ENCODE measurements around the gene SLX9.

- TF ChIP-seq POLR2A (IDR thresholded peaks at IDR 0.05; ENCODE audit: low read length) (no peak), GATA1 (IDR thresholded peaks at IDR 0.05; ENCODE audit: low read depth, low read length) (no peak)
Observed at GRCh38 chr21:44925378-44925755, 14.5 kb upstream of the SLX9 start.

Data from erythroblast (primary cell).